ENCODE results near the gene RNFT1. TPM values are rescaled to one million over a fixed set of nuclear protein-coding genes. Genes with fewer than 3 reads are reported as not detected.
"Not testable (repeated sequence)": the region's sequence is repeated elsewhere in the genome, so short reads cannot be mapped to it uniquely, and the experiment has no call there.

The RNFT1 gene
- total RNA-seq = 1 to 10 TPM; 7.9 TPM

- Histone ChIP-seq H3K4me1 (peaks cover 0 to 20% of the 10 kb centered on the region in 2 donors), H3K27ac (peak within 1 kb of the TSS; percentile 95 to 98), H3K27me3 (no peaks in the 10 kb centered on the region), H3K4me3 (peak within 1 kb of the TSS; percentile 73 to 92), H3K9me3 (no peaks in the 10 kb centered on the region), H3K36me3 (no peaks in the 10 kb centered on the region)
- TF ChIP-seq CTCF (IDR thresholded peaks at IDR 0.05) = no peak
- DNase-seq (ENCODE audit: low spot score) = peak; percentile 91
Measured at GRCh38 chr17:59964482-59965328, at the start of gene RNFT1. Gene RNFT1, minus strand, starts transcription at chr17:59964740. Its CDS starts 77 bp downstream, at chr17:59964663.

GRCh38 chr17:60009326-60009725 is 44.8 kb upstream of the RNFT1 start:
- H3K9me3 ChIP-seq; H3K27me3 ChIP-seq; DNase-seq (ENCODE audit: low spot score); H3K4me1 ChIP-seq; H3K4me3 ChIP-seq; H3K36me3 ChIP-seq; H3K27ac ChIP-seq: not testable (repeated sequence)

- not testable (repeated sequence) for H3K27ac ChIP-seq; H3K9me3 ChIP-seq; DNase-seq (ENCODE audit: low spot score); H3K4me3 ChIP-seq; H3K36me3 ChIP-seq; H3K27me3 ChIP-seq; H3K4me1 ChIP-seq
Measured at GRCh38 chr17:60008377-60008776, 43.8 kb upstream of the RNFT1 start.

- Histone ChIP-seq H3K27ac (no peak overlapping the region), H3K9me3 (no peaks in the 10 kb centered on the region), H3K4me3 (no peak overlapping the region), H3K36me3 (no peaks in the 10 kb centered on the region), H3K27me3 (no peaks in the 10 kb centered on the region), H3K4me1 (no peaks in the 10 kb centered on the region)
- DNase-seq (ENCODE audit: low spot score) = no peak
- no peak for TF ChIP-seq CTCF (IDR thresholded peaks at IDR 0.05)
Measured at GRCh38 chr17:60006160-60006559, 41.6 kb upstream of the RNFT1 start.

- DNase-seq (ENCODE audit: low spot score) = not testable (repeated sequence)
Measured at GRCh38 chr17:60004561-60004960, 40.0 kb upstream of the RNFT1 start.

GRCh38 chr17:60002405-60002804 is 37.9 kb upstream of the RNFT1 start:
- not testable (repeated sequence) for H3K4me1 ChIP-seq; H3K27ac ChIP-seq; H3K9me3 ChIP-seq; H3K27me3 ChIP-seq; H3K4me3 ChIP-seq; DNase-seq (ENCODE audit: low spot score); H3K36me3 ChIP-seq

More at GRCh38 chr17:60004561-60004960, 40.0 kb upstream of the RNFT1 start:
- H3K27me3 ChIP-seq, H3K4me3 ChIP-seq, H3K9me3 ChIP-seq, H3K36me3 ChIP-seq, H3K27ac ChIP-seq, H3K4me1 ChIP-seq: not testable (repeated sequence)

GRCh38 chr17:59996608-59997007 is 32.1 kb upstream of the RNFT1 start:
- H3K27me3 ChIP-seq; H3K36me3 ChIP-seq; H3K4me1 ChIP-seq; H3K4me3 ChIP-seq; H3K27ac ChIP-seq; DNase-seq (ENCODE audit: low spot score); H3K9me3 ChIP-seq: not testable (repeated sequence)

- not testable (repeated sequence) for DNase-seq (ENCODE audit: low spot score); H3K9me3 ChIP-seq; H3K27ac ChIP-seq; H3K27me3 ChIP-seq; H3K4me3 ChIP-seq; H3K4me1 ChIP-seq; H3K36me3 ChIP-seq
Measured at GRCh38 chr17:59975166-59975565, 10.6 kb upstream of the RNFT1 start.

- DNase-seq (ENCODE audit: low spot score); H3K9me3 ChIP-seq; H3K27me3 ChIP-seq; H3K4me1 ChIP-seq; H3K4me3 ChIP-seq; H3K36me3 ChIP-seq; H3K27ac ChIP-seq: not testable (repeated sequence)
Measured at GRCh38 chr17:59973483-59973882, 8.9 kb upstream of the RNFT1 start.

Data from right atrium auricular region (tissue), 2 donors.